ENCODE measurements around the gene RBFOX2.
"Not testable (repeated sequence)": the region's sequence is repeated elsewhere in the genome, so short reads cannot be mapped to it uniquely, and the experiment has no call there.

Gene RBFOX2

DNA sequence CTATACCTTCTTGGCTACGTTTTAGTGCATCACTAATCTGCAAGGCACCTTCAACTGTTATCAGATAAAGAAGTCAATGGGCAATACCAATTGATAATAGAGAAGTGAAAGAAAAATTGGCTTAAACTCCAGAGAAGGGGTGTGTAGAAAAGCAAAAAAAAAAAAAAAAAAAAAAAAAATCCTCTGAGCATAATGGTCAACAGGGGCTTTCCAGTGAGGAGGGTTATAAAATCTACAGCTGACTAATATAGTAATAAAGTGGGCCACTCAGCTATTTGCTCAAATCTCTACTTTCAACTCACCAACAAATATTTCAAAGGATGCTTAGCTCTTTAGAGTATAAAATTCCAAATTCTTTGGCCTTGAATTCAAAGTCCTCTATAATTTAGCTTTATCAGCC, 233.1 kb downstream of the RBFOX2 start:
- Histone ChIP-seq H3K27ac (no peak overlapping the region), H3K4me2 (ENCODE audit: low read length) (no peak overlapping the region), H3K36me3 (ENCODE audit: control insufficient read depth, insufficient read depth, low read length) (no peaks in the 10 kb centered on the region), H3K27me3 (ENCODE audit: control insufficient read depth, insufficient read depth, low read length) (no peaks in the 10 kb centered on the region), H3K9ac (no peak overlapping the region), H3K9me3 (ENCODE audit: control insufficient read depth, low read length) (no peaks in the 10 kb centered on the region), H3K4me3 (ENCODE audit: low read depth, low read length) (no peak overlapping the region), H3K4me1 (no peaks in the 10 kb centered on the region), H2AFZ (no peak overlapping the region), H3K79me2 (peaks cover 11% of the 10 kb centered on the region)
- TF ChIP-seq, protein P1, sequence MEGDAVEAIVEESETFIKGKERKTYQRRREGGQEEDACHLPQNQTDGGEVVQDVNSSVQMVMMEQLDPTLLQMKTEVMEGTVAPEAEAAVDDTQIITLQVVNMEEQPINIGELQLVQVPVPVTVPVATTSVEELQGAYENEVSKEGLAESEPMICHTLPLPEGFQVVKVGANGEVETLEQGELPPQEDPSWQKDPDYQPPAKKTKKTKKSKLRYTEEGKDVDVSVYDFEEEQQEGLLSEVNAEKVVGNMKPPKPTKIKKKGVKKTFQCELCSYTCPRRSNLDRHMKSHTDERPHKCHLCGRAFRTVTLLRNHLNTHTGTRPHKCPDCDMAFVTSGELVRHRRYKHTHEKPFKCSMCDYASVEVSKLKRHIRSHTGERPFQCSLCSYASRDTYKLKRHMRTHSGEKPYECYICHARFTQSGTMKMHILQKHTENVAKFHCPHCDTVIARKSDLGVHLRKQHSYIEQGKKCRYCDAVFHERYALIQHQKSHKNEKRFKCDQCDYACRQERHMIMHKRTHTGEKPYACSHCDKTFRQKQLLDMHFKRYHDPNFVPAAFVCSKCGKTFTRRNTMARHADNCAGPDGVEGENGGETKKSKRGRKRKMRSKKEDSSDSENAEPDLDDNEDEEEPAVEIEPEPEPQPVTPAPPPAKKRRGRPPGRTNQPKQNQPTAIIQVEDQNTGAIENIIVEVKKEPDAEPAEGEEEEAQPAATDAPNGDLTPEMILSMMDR (IDR thresholded peaks at IDR 0.05), result no peak

DNA sequence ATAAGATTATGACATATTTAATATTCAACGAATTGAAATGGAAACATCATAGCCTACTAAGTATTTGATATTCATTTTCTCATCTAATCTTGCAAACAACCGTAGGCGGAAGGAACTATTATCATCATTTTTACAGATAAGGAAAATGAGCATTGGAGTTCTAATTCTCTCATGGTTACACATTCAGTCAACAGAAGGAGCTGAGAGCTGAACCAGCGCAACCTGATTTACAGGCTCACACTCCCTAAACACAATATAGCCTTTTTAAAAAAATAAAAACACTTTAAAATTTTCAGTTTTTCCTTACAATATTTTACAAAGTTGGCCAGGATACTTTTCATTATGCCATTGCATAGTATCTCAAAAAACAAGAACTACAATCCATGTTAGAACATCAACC, 236.1 kb downstream of the RBFOX2 start:
- H3K9me3 ChIP-seq (ENCODE audit: control insufficient read depth, low read length), result no peaks in the 10 kb centered on the region
- no peak overlapping the region for H3K4me2 ChIP-seq (ENCODE audit: low read length)
- TF ChIP-seq, protein P1 (IDR thresholded peaks at IDR 0.05), result no peak
- no peak overlapping the region for H2AFZ ChIP-seq
- no peaks in the 10 kb centered on the region for H3K4me1 ChIP-seq
- no peaks in the 10 kb centered on the region for H3K27me3 ChIP-seq (ENCODE audit: control insufficient read depth, insufficient read depth, low read length)
- peaks cover 4% of the 10 kb centered on the region for H3K79me2 ChIP-seq
- no peak overlapping the region for H3K9ac ChIP-seq
- no peak overlapping the region for H3K4me3 ChIP-seq (ENCODE audit: low read depth, low read length)
- H3K36me3 ChIP-seq (ENCODE audit: control insufficient read depth, insufficient read depth, low read length), result no peaks in the 10 kb centered on the region
- H3K27ac ChIP-seq, result no peak overlapping the region

DNA sequence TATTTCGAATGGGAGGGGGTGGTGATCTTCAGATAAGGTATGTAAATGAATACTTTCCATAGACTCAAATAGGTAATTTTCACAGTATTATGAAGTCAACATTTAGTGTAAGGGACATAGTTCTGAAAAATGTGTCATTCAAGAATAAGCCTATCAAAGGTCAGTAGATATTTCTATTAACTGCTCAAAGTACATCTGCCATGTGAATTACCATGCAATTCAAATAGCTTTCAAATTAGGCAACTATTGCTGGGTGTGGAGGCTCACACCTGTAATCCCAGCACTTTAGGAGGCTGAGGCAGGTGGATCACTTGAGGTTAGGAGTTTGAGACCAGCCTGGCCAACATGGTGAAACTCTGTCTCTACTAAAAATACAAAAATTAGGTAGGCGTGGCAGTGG, 236.8 kb downstream of the RBFOX2 start:
- not testable (repeated sequence) for H3K27ac ChIP-seq; H3K9ac ChIP-seq; H3K9me3 ChIP-seq (ENCODE audit: control insufficient read depth, low read length); H3K36me3 ChIP-seq (ENCODE audit: control insufficient read depth, insufficient read depth, low read length); H3K4me1 ChIP-seq; H3K4me2 ChIP-seq (ENCODE audit: low read length); H3K4me3 ChIP-seq (ENCODE audit: low read depth, low read length); H2AFZ ChIP-seq; H3K27me3 ChIP-seq (ENCODE audit: control insufficient read depth, insufficient read depth, low read length); H3K79me2 ChIP-seq

DNA sequence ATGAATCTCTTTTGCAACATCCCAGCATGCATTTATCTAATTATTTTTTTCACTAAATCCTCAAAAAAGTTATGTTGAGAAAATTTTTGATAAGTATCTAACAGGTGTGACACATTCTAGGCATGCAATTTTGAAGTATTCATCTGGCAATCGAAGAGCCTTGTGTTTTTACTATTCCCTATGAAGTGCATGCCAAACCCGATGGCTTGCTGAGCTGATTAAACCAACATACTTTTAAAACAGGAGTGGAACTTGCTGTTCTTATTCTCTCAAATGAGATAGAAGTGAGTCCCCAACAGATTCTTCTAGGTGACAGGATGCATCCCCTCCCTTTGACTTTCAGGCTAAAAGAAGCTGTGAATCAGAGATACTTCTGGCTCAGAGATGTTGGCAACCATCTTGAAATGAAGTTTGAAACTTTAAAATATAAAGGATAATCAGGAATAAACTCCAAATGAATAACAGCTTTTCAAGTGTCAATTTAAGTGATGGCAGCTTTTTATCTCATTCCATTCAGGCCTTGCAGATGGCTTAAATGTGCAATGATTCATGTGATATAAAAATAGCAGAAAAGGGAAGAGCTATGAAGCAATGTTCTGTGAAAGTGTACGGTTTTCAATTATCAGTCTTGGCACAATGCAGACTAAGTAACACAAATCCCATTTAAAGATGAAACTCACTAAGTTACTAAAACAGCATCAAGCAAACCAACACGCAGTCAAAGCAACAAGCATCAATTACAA, 243.3 kb downstream of the RBFOX2 start:
- H3K27ac ChIP-seq, result no peak overlapping the region
- no peak overlapping the region for H3K4me2 ChIP-seq (ENCODE audit: low read length)
- no peak overlapping the region for H3K9ac ChIP-seq
- no peaks in the 10 kb centered on the region for H3K36me3 ChIP-seq (ENCODE audit: control insufficient read depth, insufficient read depth, low read length)
- H3K4me1 ChIP-seq, result no peaks in the 10 kb centered on the region
- TF ChIP-seq, protein P1 (IDR thresholded peaks at IDR 0.05), result no peak
- H3K4me3 ChIP-seq (ENCODE audit: low read depth, low read length), result no peak overlapping the region
- H3K9me3 ChIP-seq (ENCODE audit: control insufficient read depth, low read length), result no peaks in the 10 kb centered on the region
- no peak overlapping the region for H2AFZ ChIP-seq
- H3K27me3 ChIP-seq (ENCODE audit: control insufficient read depth, insufficient read depth, low read length), result no peaks in the 10 kb centered on the region
- peaks cover 5% of the 10 kb centered on the region for H3K79me2 ChIP-seq

DNA sequence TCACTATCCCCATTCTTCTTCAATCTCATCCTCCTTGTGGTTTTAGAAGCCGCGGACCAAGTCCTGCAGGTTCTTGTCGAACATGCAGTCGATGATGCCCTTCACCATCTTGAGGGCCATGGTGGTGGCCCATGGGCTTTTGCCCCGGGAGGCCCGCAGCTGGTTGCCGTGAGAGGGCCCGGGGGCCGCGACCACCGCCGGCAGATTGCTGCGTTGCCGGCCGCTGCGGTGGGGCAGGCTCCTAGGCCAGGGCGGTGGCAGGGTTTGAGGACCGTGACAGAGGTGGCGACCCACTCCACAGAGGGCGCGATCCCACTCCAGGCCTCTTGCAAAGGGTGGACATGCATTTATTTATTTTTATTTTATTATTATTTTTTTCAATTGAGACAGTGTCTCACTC, 244.0 kb downstream of the RBFOX2 start:
- no peaks in the 10 kb centered on the region for H3K9me3 ChIP-seq (ENCODE audit: control insufficient read depth, low read length)
- no peak overlapping the region for H3K27ac ChIP-seq
- peaks cover 5% of the 10 kb centered on the region for H3K79me2 ChIP-seq
- H2AFZ ChIP-seq, result no peak overlapping the region
- no peaks in the 10 kb centered on the region for H3K27me3 ChIP-seq (ENCODE audit: control insufficient read depth, insufficient read depth, low read length)
- no peaks in the 10 kb centered on the region for H3K4me1 ChIP-seq
- H3K9ac ChIP-seq, result no peak overlapping the region
- H3K4me3 ChIP-seq (ENCODE audit: low read depth, low read length), result no peak overlapping the region
- TF ChIP-seq, protein P1 (IDR thresholded peaks at IDR 0.05), result no peak
- H3K36me3 ChIP-seq (ENCODE audit: control insufficient read depth, insufficient read depth, low read length), result no peaks in the 10 kb centered on the region
- H3K4me2 ChIP-seq (ENCODE audit: low read length), result no peak overlapping the region
